Measurements from ENCODE around the gene CLIP1.
A peak's percentile ranks its signal among the peaks of the same experiment; 100 is the strongest.

The CLIP1 gene

DNA sequence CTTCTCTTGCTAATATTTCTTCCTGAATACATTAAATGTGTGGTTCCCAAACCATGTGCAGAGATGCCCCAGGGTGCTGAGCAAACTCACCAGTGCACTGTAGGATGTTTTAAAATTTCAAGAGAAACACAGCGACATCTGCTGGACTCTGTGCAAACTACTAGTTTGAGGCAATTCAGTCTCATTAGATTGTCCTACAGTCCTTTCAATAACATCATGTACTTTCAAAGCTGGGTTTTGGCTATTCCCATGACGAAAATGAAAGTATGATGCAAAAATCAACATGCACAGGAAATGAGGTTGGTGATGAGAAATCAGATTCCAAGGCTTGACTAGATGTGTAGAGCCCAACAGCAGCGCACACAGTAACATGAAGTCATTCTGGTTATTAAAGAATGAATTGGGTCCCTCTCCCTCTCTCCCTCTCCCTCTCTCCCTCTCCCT, 66.3 kb downstream of the CLIP1 start:
- peak; percentile 53 for DNase-seq (ENCODE audit: low read depth)

DNA sequence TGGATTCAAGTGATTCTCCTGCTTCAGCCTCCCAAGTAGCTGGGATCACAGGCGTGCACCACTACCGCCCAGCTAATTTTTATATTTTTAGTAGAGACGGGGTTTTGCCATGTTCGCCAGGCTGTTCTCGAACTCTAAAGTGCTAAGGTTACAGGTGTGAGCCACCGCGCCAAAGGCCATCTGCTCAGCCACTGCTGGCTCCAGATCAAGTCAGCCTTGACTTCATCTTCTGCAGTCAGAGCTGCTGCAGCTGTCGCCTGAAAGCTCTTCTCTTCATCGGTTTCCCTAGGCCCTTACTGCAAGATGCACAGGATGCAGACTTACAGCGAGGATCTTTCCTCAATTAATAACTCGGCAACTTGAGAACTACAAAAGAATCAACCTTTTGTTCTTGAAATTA, 66.8 kb downstream of the CLIP1 start:
- DNase-seq (ENCODE audit: low read depth) = no peak

DNA sequence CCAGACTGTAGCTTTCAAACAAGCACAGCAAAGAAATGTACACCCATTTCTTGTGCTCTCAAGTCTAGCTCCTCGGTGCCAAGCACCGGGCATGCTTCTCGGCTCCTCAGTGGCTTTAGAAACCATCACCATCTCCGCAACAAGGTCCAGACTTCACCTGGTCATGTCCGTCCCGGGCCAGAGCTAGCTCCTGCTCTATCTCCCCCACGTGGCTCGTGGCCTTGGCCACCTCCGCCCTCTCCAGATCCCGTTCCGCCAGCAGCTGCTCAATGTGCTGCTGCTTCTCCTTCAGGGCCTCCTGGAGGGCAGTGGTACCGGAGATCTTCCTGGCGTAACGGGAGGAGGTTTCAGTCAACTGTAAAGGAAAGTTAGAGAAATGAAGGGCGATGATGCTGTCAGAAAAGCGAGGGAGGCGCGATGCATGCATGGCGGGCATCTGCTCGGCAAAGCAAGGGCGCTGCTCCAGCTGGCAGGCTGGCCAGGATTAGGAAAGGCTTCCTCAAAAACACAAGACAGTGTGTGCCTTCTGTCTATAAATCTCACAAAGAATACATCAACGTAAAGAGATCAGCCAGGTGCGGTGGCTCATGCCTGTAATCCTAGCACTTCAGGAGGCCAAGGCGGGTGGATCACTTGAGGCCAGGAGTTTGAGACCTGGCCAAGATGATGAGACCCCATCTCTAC, 67.4 kb downstream of the CLIP1 start:
- DNase-seq (ENCODE audit: low read depth) = no peak

DNA sequence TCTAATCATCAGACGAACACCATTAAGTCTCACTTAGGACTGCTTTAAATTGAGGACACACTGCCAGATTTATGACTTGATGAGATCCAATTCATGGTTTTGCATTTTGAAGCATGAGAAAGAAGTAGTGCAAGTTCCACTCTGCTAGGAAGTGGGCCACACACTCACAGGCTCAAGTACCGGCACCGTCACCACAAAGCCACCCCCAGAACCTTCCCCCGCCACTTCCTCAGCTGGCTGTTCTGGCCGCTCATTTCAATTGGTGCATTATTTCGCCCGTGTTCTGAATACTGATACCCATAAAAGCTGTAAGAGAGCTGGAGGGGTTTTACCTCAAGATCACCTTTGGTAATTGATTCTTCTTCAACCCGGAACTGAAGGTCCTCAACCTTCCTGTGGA, 70.1 kb downstream of the CLIP1 start:
- DNase-seq (ENCODE audit: low read depth) = no peak

DNA sequence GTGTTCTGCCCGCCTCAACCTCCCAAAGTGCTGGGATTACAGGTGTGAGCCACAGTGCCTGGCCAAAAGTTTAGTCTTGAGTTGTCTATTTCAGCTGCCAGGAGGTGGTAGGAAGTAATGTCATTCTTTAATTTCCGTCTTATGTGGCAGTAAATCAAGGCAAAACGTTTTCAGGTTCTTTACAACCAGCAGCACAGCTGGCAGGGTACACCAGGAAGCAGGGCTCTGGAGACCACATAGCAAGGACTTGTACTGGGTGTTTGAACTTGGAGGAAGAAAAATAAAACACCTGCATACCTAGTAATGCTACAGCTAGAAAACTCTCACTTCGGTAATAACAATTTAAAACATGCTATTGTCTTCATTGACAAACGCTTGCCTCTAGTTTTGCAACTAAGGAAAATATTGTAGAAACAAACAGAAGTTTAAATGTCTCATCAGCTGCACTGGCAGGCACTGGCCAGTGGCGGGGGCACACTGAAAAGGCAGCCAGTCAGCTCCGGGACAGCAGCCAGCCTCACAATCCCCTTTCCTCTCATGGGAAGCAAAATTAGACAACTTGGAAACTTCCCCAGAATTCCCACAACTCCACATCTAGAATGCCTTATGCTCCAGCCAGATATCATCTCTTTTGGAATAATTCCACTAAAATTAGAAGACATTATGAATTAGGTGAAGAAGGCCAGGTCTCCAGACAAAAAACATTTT, 72.2 kb downstream of the CLIP1 start:
- peak; percentile 93 for DNase-seq (ENCODE audit: low read depth)

DNA sequence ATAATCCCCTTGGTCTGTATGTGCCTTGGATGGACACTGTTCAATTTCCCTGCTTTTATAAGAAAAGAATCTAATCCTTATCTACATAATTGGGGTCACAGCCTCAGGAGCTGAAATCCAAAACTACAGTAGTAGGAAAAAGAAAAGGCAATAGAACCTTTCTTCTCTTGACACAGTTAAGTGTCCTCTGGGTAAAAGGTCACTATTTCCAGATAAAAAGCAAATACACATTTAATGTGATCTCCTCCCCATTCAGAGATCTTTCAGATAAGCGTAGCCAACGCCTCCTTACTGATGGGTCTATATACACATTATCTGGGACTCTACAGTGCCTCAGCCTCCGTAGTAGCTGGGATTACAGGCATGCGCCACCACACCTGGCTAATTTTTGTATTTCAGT, 73.4 kb downstream of the CLIP1 start:
- no peak for DNase-seq (ENCODE audit: low read depth)

DNA sequence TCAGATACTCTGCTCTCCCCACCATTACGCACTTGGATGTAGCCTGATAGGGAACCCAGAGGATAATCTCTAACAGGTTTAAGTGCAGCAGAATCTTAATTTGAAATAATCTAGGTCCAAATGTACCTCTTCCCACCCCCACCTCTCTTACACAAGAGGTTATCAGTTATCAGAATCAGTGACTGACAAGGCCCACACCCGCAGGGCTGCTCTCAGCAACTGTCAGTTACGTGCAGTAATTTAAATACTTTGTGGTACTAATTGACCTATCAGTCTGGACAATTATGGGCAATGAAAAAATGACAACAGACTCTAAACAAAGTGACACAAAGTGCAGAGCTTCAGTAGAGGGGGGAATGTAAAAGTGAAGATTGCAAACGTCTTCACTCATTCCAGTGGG, 74.0 kb downstream of the CLIP1 start:
- no peak for DNase-seq (ENCODE audit: low read depth)

DNA sequence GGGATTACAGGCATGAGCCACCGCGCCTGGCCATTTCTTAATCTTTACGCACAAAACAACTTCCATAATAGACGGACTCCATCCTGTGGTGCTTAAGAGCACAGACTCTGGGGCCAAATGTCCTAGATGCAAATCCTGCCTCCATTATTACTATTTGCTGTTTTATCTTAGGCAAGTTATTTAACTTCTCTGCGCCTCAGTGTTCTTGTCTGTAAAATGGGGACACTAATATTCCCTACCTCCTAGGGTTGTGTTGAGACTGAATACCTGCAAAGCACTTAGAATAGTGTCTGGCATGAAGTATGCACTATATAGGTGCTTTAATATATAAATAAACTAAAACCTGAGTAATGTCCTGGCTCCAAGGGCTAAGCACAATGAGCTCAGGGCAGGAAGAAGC, 76.4 kb downstream of the CLIP1 start:
- DNase-seq (ENCODE audit: low read depth) = no peak

DNA sequence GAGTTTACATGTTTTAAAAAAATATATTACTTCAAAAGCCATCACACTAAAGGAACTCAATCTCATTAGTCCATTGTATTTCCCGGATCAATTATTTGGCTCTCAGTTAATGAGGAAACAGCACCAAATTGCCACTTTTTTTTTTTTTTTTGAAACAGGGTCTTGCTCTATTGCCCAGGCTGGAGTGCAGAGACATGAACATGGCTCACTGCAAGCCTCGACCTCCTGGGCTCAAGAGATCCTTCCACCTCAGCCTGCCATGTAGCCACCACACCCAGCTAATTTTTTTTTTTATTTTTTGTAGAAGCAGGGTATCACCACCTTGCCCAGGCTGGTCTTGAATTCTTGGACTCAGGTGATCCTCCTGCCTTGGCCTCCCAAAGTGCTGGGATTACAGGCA, 77.4 kb downstream of the CLIP1 start:
- DNase-seq (ENCODE audit: low read depth) = no peak

DNA sequence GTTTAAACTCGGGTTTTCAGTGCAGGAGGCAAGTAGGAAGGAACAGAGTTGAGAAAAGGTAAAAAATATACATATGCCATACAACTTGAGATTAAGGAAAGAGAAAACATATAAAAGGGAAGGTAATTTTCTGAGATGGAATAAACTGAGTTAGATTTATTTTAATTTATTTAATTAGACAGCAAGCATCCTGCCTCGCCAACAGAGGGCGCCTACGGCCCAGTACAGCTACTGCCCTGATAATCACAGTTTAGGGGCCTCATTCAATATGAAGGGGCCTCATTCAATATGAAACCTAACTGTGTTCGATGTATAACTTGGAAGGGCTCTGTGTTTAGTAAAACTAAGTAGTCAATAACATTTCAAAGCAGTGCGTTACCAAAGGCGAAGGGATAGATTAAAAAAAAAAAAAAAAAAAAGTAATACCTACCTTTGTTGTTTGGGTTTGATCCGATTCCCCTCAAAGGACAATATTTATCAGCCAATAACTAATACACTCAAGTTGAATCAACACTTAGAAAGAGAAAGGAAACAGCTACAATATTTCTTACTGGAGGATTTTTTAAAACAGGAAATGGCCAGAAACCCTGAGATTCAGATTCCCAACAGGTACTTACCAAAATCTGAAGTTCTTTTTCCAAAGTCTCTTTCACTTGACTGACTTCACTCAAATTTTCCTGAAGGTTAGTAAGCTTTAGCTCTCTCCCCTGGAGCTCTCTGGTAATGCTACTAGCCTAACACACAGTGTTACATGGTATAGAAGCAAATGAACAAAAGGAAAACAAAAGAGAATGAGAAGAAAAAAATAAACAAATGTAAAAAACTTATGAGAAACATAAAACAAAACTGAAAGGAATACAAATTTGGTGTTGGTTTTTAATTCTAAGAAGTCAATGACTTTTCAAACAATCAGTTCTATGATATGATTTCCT, 86.2 kb downstream of the CLIP1 start:
- DNase-seq (ENCODE audit: low read depth) = no peak

DNA sequence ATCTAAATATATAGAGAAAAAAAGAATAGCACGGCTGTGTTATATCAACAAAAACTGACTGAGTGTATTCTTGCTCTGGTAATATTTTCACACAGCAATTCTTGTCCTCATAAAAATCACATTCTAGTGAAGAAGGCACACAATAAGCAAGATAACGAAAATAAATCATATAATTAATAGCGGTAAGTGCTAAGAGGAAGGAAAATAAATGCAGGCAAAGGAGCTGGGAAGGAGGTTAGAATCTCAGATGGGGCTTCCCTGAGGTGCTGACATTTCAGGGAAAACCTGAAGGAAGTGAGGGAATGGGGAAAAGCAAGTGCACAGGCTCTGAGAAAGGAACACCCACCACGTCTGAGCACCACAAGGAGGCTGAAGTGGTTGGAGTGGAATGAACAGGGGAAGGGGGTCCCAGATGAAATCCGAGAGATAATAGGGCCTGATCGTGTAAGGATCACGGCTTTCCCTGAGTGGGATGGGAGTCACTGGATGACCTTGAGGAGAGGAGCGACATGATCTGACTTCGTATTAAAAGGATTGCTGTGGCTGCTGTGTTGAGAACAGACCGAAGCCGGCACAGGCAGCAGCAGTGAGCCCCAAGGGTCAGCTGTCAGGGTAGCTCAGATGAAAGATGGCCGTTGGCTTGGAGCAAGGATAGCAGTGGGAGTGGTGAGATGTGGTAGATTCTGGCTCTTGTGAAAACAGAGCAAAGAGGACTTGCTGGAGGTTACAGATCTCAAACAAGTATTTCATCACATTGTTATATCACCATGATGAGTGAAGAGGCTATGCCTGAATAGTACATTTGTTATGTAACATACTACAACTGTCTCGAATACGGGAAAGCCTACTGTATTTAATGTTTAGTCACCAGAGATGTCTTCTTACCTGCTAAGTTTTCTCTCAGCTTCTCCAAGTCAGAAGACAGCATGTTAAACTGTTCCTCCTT, 89.1 kb downstream of the CLIP1 start:
- no peak for DNase-seq (ENCODE audit: low read depth)

DNA sequence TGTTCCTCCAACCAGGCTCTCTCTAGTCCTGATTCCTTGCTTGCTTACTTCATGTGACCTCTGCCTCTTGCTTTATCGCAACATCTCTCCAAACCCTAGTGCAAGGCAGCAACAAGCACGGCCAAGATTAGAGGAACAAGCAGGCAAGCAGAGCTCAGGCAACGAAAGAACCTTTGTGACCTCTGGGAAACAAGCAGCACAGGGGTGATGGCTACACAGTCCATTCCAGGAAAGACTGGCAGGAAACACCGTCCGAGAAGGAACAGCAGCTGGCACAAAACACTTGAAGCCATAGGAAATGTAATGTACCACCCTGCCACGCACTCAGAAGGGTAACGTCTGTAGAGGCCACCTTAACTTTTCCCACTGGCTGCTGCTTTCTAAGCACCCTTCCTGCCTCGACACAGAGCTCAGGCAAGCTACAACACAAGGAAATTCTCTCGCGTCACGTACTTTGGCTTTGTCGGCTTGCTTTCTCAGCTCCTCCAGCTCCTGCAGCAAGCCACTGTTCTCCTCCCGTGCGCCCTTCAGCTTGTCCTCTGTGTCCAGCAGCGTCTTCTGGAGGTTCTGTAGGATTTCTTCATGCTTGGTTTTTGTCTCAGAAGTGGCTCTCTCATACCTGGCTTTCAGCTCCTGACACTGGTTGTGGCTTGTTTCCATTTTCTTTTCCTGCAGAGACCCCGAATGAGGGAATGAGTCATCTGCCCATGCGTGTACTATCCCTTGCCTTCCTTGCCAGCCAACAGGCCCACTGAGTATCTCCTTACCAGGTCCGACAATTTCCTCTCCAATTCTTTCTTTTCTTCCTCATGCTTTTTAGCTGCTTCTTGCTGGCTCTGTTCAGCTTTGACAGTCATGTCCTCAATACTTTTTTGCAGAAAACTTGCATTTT, 94.7 kb downstream of the CLIP1 start:
- DNase-seq (ENCODE audit: low read depth) = no peak

DNA sequence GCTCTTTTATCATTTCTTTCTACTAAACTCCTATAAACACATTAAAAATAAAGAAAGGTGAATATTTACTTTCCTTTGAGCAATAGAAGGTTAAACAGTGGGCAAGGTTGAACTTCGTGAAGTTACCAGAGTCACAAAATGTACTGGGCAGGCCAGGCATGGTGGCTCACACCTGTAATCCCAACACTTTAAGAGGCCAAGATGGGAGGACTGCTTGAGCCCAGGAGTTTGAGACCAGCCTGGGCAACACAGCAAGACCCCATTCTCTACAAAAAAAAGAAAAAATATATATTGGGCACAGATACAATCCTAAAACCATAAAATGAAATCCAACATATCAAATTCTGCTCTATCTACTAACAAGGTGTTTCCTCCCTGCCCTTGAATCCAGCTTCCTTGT, 95.5 kb downstream of the CLIP1 start:
- DNase-seq (ENCODE audit: low read depth) = no peak

DNA sequence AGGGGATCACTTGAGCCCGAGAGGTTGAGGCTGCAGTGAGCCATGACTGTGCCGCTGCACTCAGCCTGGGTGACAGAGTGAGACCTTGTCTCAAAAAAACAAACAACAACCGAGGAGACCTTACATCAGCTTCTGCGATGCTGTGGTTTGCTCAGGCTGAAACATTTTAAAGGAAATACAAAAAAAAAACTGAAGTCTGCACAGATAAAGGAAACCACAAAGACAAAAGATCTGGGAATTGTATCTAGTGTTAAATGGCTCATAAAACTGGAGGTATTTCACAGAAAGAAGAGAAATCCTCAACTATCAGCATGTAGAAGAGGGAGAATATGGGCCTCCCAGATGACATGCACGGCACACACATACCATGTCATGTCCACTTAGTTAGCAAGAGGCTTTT, 95.9 kb downstream of the CLIP1 start:
- no peak for DNase-seq (ENCODE audit: low read depth)

DNA sequence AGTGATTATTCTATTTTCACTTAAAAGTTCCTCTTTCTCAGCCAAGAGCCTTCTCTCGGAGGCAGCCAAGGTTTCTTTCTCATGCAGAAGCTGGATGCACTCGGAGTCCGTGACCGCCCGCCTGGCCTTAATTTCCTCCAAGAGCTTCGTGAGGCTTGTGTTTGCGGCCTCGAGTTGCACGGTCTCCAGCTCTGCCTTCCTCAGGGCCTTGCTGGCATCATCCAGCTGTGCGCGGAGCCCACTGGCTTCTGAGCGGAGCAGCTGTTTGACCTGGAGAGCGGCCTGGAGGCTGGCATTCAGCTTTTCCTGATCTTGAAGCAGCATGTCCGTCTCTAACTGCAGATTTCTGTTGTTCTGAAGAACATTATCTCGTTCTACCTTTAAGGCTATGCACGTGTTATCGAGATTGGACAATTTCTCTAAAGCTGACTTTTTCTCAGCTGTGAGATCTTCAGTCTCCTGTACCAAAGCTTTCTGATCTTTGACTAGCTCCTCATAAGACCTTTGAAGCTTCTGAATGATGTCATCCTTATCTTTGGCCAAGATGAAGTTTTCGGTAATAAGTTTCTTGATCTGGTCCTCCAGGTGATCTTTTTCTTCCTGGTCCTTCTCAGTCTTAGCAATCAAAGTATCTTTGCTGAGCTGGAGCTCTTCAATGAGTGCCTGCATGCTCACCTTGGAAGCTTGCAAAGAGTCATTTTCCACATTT, 99.0 kb downstream of the CLIP1 start:
- DNase-seq (ENCODE audit: low read depth) = no peak

DNA sequence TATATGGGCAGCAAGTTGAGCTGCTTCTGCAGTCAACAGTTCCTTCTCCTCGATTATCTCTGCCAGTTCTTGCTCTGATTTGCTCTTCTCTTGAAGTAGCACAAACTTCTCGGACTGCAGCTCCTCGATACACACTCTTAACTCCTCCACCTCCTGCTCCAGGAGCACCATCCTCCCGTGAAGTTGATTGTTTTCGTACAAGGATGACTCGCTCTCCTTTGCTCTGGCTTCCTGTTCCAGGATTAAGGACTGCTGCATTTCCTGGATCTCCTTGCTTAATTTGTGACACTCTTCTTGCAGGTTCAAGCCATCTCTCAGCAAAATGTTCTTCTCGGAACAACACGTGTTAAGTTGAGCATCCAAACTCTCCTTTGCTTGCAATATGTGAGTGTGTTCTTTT, 100.0 kb downstream of the CLIP1 start:
- no peak for DNase-seq (ENCODE audit: low read depth)

DNA sequence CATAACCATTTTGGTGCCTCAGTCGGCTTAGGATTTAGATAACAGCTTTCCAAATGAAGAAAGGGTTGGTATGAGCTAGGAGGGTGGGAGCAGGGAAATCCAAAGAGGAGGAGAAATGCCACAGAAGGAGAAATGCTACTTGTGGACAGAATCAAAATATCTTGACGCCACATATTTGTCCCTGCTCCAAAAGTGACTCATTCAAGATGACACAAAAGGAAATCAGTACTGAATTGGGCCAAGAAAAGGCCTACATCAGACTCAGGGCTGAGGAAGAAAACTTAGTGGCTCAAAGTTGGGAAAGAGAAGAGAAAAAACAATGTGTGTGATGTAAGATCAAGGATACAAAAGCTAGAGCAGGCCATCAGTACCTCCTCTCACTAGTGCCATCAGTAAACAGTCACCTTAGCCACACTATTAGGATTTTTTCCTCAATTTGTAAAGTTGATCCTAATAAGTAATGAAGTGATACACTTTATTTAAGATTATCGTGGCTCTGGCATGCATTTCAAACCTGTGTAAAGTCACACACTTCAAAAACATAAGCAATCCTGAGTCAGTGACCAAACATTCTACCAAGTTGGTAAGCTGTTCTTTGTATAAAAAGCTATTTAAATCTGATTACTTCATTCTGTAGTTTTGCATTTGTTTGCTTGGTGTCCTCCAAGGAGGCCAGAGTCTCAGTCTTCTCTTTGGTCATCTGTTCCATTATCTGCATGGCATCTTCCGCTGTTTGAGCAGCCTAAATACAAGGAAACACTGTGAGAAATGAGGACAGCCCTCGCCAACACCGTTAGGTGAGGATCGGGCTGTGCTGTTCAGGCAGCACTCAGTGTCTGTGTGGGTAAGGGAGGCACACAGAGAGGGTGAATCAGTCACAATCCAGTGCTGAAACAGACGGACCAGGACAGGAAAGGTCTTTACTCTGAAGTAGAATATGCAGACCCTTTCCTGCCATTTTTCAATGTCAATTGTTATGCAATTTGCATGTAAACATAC, 103.6 kb downstream of the CLIP1 start:
- peak; percentile 93 for DNase-seq (ENCODE audit: low read depth)

DNA sequence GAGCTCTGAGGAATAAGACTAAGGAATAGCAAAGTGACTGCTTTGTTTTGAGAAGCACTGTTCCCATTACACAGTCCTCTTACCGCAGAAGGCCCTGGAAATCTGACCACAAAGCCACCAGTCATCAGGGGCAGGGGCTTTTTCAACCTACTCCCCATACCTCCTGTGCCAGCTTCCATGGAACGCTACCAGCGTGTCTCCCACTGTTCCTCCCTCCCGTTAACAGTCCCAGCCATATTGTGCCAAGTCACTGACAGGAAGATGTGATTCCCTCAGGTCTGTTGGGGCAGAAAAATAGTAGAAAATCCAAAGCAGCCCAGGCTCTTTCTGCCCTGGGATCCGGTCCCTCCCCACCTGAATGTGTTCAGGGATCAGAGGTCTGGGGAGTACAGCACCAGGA, 109.5 kb downstream of the CLIP1 start:
- DNase-seq (ENCODE audit: low read depth) = no peak

DNA sequence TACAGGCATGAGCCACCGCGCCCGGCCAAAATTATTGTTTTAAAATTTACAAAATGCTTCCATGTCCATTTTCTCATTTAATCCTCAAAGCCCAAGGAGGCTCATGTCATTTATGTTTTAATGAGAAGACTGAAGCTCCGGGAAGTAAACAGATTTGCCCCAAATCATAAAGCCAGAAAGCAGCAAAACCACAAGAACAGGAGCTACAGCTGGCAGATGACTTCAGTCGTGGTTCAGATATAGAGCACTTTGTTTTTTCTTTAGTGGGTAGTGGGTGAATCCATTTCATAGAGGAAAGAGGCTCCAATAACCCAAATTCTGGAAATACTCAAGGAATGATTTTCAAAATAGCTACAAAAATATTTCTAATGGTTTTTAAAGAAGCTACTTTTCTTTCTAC, 110.8 kb downstream of the CLIP1 start:
- DNase-seq (ENCODE audit: low read depth) = no peak

Measured in stromal cell of bone marrow (primary cell).